Endothelial cell of umbilical vein (primary cell): ENCODE data around the gene CD86. TPM values are rescaled to one million over a fixed set of nuclear protein-coding genes. Genes with fewer than 3 reads are reported as not detected.

ENCODE experiments used
- BruUV-seq: library from RNA; stranded (reverse); fragments of 400-500 nt; replicated peaks from 2 replicates; lab custom pipeline; 2021; lab: Mats Ljungman, UMichigan
- CTCF ChIA-PET: fragments of 300-600, 350-600 bp; sonication (Branson Sonifier 250); formaldehyde crosslinking; loops from one replicate; lab custom pipeline; 2021; ENCODE audit warnings: antibody characterized with exemption, inconsistent platforms; lab: Charles Lee
- POLR2A ChIA-PET: fragments of 300-600, 350-600 bp; sonication (Branson Sonifier 250); formaldehyde crosslinking; loops from one replicate; lab custom pipeline; 2021; ENCODE audit warnings: antibody characterized with exemption, inconsistent platforms; lab: Charles Lee
- DNase-seq: peaks from one replicate; pipeline ENCODE4 v3.0.0-alpha.2; 2011; ENCODE audit warnings: low read depth, low spot score
- FAIRE-seq: peaks from 2 replicates; lab custom pipeline; 2011; peaks lifted over from hg19 to GRCh38; lab: Jason Lieb, UNC
- H2AFZ ChIP-seq: 2 replicates; pipeline ENCODE4 v1.6.0; 2012; ENCODE audit warnings: low read depth, low read length, control low read depth, inconsistent platforms
- H3K27ac ChIP-seq: 2 replicates; pipeline ENCODE4 v1.5.1; 2011; ENCODE audit warnings: low read depth, mild to moderate bottlenecking, control low read depth, low read length, moderate library complexity; ENCODE audit not compliant: insufficient read depth
- H3K27me3 ChIP-seq, 2 experiments: 2 replicates each; pipeline versions ENCODE4 v1.6.0 to v1.6.1; 2011; ENCODE audit warnings: low read length in 2 of 2, mixed read lengths in 1 of 2; ENCODE audit not compliant: control insufficient read depth in 2 of 2, insufficient read depth in 2 of 2
- H3K36me3 ChIP-seq, 2 experiments: 2 replicates in 1 of 2; 3 replicates in 1 of 2; pipeline ENCODE4 v1.5.1; 2011; ENCODE audit warnings: low read length in 2 of 2, mild to moderate bottlenecking in 1 of 2, moderate library complexity in 1 of 2; ENCODE audit not compliant: control insufficient read depth in 2 of 2, insufficient read depth in 2 of 2; ENCODE audit errors: extremely low read depth in 1 of 2
- H3K4me1 ChIP-seq: 3 replicates; pipeline ENCODE4 v1.5.1; 2011; ENCODE audit warnings: mild to moderate bottlenecking, low read length; ENCODE audit not compliant: control insufficient read depth, insufficient read depth; ENCODE audit errors: extremely low read depth
- H3K4me2 ChIP-seq: 2 replicates; pipeline ENCODE4 v1.6.1; 2011; ENCODE audit warnings: low read length, control low read depth, mixed read lengths; ENCODE audit not compliant: insufficient read depth
- H3K4me3 ChIP-seq, 3 experiments: fragments of 200-600 bp in 1 of 3; sonication (generic), shearing (Covaris generic) in 1 of 3; replicated peaks in 1 of 3; 2 replicates each; pipeline ENCODE4 v1.5.1; 2011 to 2016; ENCODE audit warnings: control low read depth in 3 of 3, low read length in 3 of 3, mild to moderate bottlenecking in 2 of 3, inconsistent platforms in 1 of 3, low read depth in 1 of 3, moderate library complexity in 1 of 3; ENCODE audit not compliant: insufficient read depth in 1 of 3
- H3K79me2 ChIP-seq: 2 replicates; pipeline ENCODE4 v1.6.0; 2012; ENCODE audit warnings: low read length, inconsistent platforms; ENCODE audit not compliant: control insufficient read depth, insufficient read depth
- H3K9ac ChIP-seq: replicated peaks from 2 replicates; pipeline ENCODE3; 2011; ENCODE audit warnings: low read length, control low read depth; ENCODE audit not compliant: insufficient read depth; ENCODE audit errors: extremely low read depth
- H3K9me1 ChIP-seq: replicated peaks from 3 replicates; pipeline ENCODE4 v1.6.0; 2011; ENCODE audit warnings: mild to moderate bottlenecking, low read length; ENCODE audit not compliant: control insufficient read depth, insufficient read depth; ENCODE audit errors: extremely low read depth
- H3K9me3 ChIP-seq: replicated peaks from 2 replicates; pipeline ENCODE4 v1.5.1; 2012; ENCODE audit warnings: low read length, inconsistent platforms; ENCODE audit not compliant: control insufficient read depth, insufficient read depth
- H4K20me1 ChIP-seq: replicated peaks from 2 replicates; pipeline ENCODE3; 2011; ENCODE audit warnings: mild to moderate bottlenecking, low read length; ENCODE audit not compliant: control insufficient read depth, insufficient read depth; ENCODE audit errors: extremely low read depth
- EZH2 ChIP-seq: IDR thresholded peaks from 2 replicates; pipeline ENCODE4 v1.6.1; 2012; ENCODE audit warnings: borderline replicate concordance, low read depth, mild to moderate bottlenecking, moderate library complexity, low read length, inconsistent platforms; ENCODE audit not compliant: severe bottlenecking
- FOS ChIP-seq: IDR thresholded peaks from 2 replicates; pipeline ENCODE4 v1.6.1; 2011; ENCODE audit warnings: mild to moderate bottlenecking, low read length, moderate library complexity, borderline replicate concordance; ENCODE audit not compliant: insufficient read depth
- GATA2 ChIP-seq: IDR thresholded peaks from 2 replicates; pipeline ENCODE4 v1.7.0; 2011; ENCODE audit warnings: low read depth, mild to moderate bottlenecking, moderate library complexity, mixed read lengths, low read length; ENCODE audit not compliant: insufficient read length, insufficient read depth
- JUN ChIP-seq: IDR thresholded peaks from 2 replicates; pipeline ENCODE4 v1.6.1; 2011; ENCODE audit warnings: borderline replicate concordance, low read depth; ENCODE audit not compliant: insufficient read length, insufficient read depth
- MYC ChIP-seq: IDR thresholded peaks from one replicate; pipeline ENCODE4 v1.6.1; 2011; ENCODE audit warnings: mild to moderate bottlenecking, low read depth, low read length
- POLR2A ChIP-seq: IDR thresholded peaks from 2 replicates; pipeline ENCODE4 v1.6.1; 2012; ENCODE audit warnings: low read depth, mild to moderate bottlenecking, control low read depth, low read length
- POLR2AphosphoS5 ChIP-seq: IDR thresholded peaks from 2 replicates; pipeline ENCODE4 v1.6.1; 2012; ENCODE audit warnings: low read depth, mild to moderate bottlenecking, control low read depth, low read length, moderate library complexity; ENCODE audit not compliant: insufficient read depth
- dilution Hi-C: fragments of 300-500 bp; cut with MboI; formaldehyde crosslinking; loops from one replicate; pipeline ENCODE4 v1.15.0; 2019; ENCODE audit warnings: low sequenced_read_pairs; ENCODE audit not compliant: extremely low pct_ligation_motif_present
- intact Hi-C: fragments of 100-400 bp; cut with micrococcal nuclease; formaldehyde crosslinking; loops from one replicate; pipeline ENCODE4 v1.10.0; 2022
- polyA plus RNA-seq, 4 experiments: library from polyadenylated mRNA; depleted of rRNA in 3 of 4; stranded (reverse) in 3 of 4; unstranded in 1 of 4; fragments of >200 nt; gene quantifications; 2 replicates each; pipeline versions ENCODE4 v1.2.1 to v1.2.3, GENCODE V29; 2011 to 2012; ENCODE audit warnings: missing spikeins in 1 of 4
- total RNA-seq: library from RNA; stranded (reverse); gene quantifications from 2 replicates; pipeline ENCODE4 v1.2.3, GENCODE V29; 2021
- TF ChIP-seq, protein P1 (sequence below): IDR thresholded peaks from 2 replicates; pipeline ENCODE4 v1.6.1; 2011; ENCODE audit not compliant: insufficient read depth, insufficient read length
- TF ChIP-seq, protein P2 (sequence below), 2 donors: IDR thresholded peaks; 1 replicate in 1 of 2; 2 replicates in 1 of 2; pipeline ENCODE4 v1.5.1; 2011; ENCODE audit warnings: low read length in 2 of 2, mild to moderate bottlenecking in 2 of 2, moderate library complexity in 2 of 2, control low read depth in 1 of 2, inconsistent platforms in 1 of 2, low read depth in 1 of 2; ENCODE audit not compliant: insufficient read depth in 1 of 2; ENCODE audit errors: extremely low read depth in 1 of 2

Gene CD86
- total and polyA plus RNA-seq, 2 donors (not counting 3 experiments of a cell fraction or from before 2014, with no cell fraction given) = not detected

DNA sequence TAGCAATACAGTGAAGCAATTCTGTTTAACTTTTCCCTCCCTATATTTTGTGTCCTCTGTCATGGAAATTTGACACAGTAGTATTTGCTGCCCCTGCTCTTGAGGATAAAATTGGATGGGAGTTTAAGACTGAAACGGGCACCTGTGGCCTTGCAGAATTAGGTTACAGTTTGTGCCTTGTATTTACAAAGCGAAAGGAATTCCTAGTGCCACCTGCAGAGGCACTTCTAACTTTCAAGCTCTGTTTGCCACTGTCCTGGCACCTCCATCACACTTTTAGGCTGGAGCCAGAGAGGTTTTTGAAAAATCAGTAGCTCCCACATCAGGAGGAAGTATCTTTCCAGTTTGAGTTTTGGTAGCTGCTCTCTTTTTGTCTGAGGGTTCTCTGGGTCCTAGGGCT is 39.5 kb downstream of the CD86 start:
- FAIRE-seq (no peak), DNase-seq (no peak)
- Histone ChIP-seq H3K27me3 (peaks cover under 1 to 8% of the 10 kb centered on the region in 2 experiments), H4K20me1 (no peaks in the 10 kb centered on the region), H3K9ac (no peak overlapping the region), H3K27ac (no peak overlapping the region), H3K4me3 (no peak overlapping the region), H3K4me1 (peaks cover 6% of the 10 kb centered on the region), H3K36me3 (no peaks in the 10 kb centered on the region), H3K79me2 (no peaks in the 10 kb centered on the region), H3K9me3 (no peaks in the 10 kb centered on the region), H2AFZ (no peak overlapping the region), H3K4me2 (no peak overlapping the region), H3K9me1 (no peaks in the 10 kb centered on the region)
- ChIA-PET POLR2A (no interaction called here), CTCF (interaction anchor here (0.7 to 2.9 kb wide), 4 partner anchors 118 to 699 kb away, joined by 3 to 18 read pairs (median 4); partner anchors contain the start of gene HSPBAP1)
- TF ChIP-seq, protein P1, sequence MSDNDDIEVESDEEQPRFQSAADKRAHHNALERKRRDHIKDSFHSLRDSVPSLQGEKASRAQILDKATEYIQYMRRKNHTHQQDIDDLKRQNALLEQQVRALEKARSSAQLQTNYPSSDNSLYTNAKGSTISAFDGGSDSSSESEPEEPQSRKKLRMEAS = no peak
- TF ChIP-seq GATA2 = no peak
- TF ChIP-seq POLR2AphosphoS5 = no peak
- no peak for TF ChIP-seq EZH2
- TF ChIP-seq JUN = no peak
- no peak for TF ChIP-seq MYC
- no peak for TF ChIP-seq FOS
- no peak for TF ChIP-seq POLR2A
- TF ChIP-seq, protein P2, sequence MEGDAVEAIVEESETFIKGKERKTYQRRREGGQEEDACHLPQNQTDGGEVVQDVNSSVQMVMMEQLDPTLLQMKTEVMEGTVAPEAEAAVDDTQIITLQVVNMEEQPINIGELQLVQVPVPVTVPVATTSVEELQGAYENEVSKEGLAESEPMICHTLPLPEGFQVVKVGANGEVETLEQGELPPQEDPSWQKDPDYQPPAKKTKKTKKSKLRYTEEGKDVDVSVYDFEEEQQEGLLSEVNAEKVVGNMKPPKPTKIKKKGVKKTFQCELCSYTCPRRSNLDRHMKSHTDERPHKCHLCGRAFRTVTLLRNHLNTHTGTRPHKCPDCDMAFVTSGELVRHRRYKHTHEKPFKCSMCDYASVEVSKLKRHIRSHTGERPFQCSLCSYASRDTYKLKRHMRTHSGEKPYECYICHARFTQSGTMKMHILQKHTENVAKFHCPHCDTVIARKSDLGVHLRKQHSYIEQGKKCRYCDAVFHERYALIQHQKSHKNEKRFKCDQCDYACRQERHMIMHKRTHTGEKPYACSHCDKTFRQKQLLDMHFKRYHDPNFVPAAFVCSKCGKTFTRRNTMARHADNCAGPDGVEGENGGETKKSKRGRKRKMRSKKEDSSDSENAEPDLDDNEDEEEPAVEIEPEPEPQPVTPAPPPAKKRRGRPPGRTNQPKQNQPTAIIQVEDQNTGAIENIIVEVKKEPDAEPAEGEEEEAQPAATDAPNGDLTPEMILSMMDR (IDR thresholded peaks at IDR 0.05; ENCODE audit: extremely low read depth in 1 of 2, insufficient read depth in 1 of 2, low read depth in 1 of 2, low read length in 2 of 2) = no peak
- dilution Hi-C loops (no loop called here), intact Hi-C loops (loop anchor here (5.0 kb wide), 1 partner anchor 97 kb away; no protein-coding TSS in a partner anchor)
- no TSS peak for BruUV-seq
